ENCODE measurements around the gene CAVIN2.

- TF ChIP-seq E2F4 (CRISPR knock-in tag; IDR thresholded peaks at IDR 0.05; ENCODE audit: low read depth) = no peak
- no peak for TF ChIP-seq HDAC6 (IDR thresholded peaks at IDR 0.05; ENCODE audit: low read depth, low read length)
- TF ChIP-seq, protein P1, sequence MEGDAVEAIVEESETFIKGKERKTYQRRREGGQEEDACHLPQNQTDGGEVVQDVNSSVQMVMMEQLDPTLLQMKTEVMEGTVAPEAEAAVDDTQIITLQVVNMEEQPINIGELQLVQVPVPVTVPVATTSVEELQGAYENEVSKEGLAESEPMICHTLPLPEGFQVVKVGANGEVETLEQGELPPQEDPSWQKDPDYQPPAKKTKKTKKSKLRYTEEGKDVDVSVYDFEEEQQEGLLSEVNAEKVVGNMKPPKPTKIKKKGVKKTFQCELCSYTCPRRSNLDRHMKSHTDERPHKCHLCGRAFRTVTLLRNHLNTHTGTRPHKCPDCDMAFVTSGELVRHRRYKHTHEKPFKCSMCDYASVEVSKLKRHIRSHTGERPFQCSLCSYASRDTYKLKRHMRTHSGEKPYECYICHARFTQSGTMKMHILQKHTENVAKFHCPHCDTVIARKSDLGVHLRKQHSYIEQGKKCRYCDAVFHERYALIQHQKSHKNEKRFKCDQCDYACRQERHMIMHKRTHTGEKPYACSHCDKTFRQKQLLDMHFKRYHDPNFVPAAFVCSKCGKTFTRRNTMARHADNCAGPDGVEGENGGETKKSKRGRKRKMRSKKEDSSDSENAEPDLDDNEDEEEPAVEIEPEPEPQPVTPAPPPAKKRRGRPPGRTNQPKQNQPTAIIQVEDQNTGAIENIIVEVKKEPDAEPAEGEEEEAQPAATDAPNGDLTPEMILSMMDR (IDR thresholded peaks at IDR 0.05 in 2 of 3, conservative IDR thresholded peaks at IDR 0.05 in 1 of 3; ENCODE audit: insufficient read depth in 2 of 3, low read depth in 1 of 3, low read length in 3 of 3) = no peak
- TF ChIP-seq IFI16 (CRISPR knock-in tag; IDR thresholded peaks at IDR 0.05) = no peak
- no peak for TF ChIP-seq SMAD1 (IDR thresholded peaks at IDR 0.05; ENCODE audit: low read depth, low read length, partially characterized antibody)
- no peak for TF ChIP-seq EWSR1 (IDR thresholded peaks at IDR 0.05; ENCODE audit: borderline replicate concordance, low read depth, partially characterized antibody)
- no peak for TF ChIP-seq PTRF (tag; IDR thresholded peaks at IDR 0.05)
- TF ChIP-seq, protein P2, sequence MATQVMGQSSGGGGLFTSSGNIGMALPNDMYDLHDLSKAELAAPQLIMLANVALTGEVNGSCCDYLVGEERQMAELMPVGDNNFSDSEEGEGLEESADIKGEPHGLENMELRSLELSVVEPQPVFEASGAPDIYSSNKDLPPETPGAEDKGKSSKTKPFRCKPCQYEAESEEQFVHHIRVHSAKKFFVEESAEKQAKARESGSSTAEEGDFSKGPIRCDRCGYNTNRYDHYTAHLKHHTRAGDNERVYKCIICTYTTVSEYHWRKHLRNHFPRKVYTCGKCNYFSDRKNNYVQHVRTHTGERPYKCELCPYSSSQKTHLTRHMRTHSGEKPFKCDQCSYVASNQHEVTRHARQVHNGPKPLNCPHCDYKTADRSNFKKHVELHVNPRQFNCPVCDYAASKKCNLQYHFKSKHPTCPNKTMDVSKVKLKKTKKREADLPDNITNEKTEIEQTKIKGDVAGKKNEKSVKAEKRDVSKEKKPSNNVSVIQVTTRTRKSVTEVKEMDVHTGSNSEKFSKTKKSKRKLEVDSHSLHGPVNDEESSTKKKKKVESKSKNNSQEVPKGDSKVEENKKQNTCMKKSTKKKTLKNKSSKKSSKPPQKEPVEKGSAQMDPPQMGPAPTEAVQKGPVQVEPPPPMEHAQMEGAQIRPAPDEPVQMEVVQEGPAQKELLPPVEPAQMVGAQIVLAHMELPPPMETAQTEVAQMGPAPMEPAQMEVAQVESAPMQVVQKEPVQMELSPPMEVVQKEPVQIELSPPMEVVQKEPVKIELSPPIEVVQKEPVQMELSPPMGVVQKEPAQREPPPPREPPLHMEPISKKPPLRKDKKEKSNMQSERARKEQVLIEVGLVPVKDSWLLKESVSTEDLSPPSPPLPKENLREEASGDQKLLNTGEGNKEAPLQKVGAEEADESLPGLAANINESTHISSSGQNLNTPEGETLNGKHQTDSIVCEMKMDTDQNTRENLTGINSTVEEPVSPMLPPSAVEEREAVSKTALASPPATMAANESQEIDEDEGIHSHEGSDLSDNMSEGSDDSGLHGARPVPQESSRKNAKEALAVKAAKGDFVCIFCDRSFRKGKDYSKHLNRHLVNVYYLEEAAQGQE (IDR thresholded peaks at IDR 0.05; ENCODE audit: borderline replicate concordance) = no peak
- TF ChIP-seq, protein P2 (CRISPR knock-in tag; IDR thresholded peaks at IDR 0.05; ENCODE audit: low read depth) = no peak
- TF ChIP-seq NFYB (IDR thresholded peaks at IDR 0.05; ENCODE audit: extremely low read depth, insufficient read length) = no peak
- no peak for TF ChIP-seq ZNF695 (CRISPR knock-in tag; IDR thresholded peaks at IDR 0.05)
- TF ChIP-seq FOXK1 (CRISPR knock-in tag; IDR thresholded peaks at IDR 0.05; ENCODE audit: borderline replicate concordance) = no peak
These were observed 60.2 kb downstream of the CAVIN2 start for GRCh38 chr2:191786694-191787093.

Data from K562 (cell line).